Endothelial cell of umbilical vein (primary cell): ENCODE results near the gene IFIT5. TPM values are rescaled to one million over a fixed set of nuclear protein-coding genes. Genes with fewer than 3 reads are reported as not detected.

Experiments used
- BruUV-seq: library from RNA; stranded (reverse); fragments of 400-500 nt; replicated peaks from 2 replicates; lab custom pipeline; 2021; lab: Mats Ljungman, UMichigan
- CTCF ChIA-PET: fragments of 300-600, 350-600 bp; sonication (Branson Sonifier 250); formaldehyde crosslinking; loops from one replicate; lab custom pipeline; 2021; ENCODE audit warnings: antibody characterized with exemption, inconsistent platforms; lab: Charles Lee
- POLR2A ChIA-PET: fragments of 300-600, 350-600 bp; sonication (Branson Sonifier 250); formaldehyde crosslinking; loops from one replicate; lab custom pipeline; 2021; ENCODE audit warnings: antibody characterized with exemption, inconsistent platforms; lab: Charles Lee
- DNase-seq: peaks from one replicate; pipeline ENCODE4 v3.0.0-alpha.2; 2011; ENCODE audit warnings: low read depth, low spot score
- FAIRE-seq: peaks from 2 replicates; lab custom pipeline; 2011; peaks lifted over from hg19 to GRCh38; lab: Jason Lieb, UNC
- H2AFZ ChIP-seq: 2 replicates; pipeline ENCODE4 v1.6.0; 2012; ENCODE audit warnings: low read depth, low read length, control low read depth, inconsistent platforms
- H3K27ac ChIP-seq: 2 replicates; pipeline ENCODE4 v1.5.1; 2011; ENCODE audit warnings: low read depth, mild to moderate bottlenecking, control low read depth, low read length, moderate library complexity; ENCODE audit not compliant: insufficient read depth
- H3K27me3 ChIP-seq, 2 experiments: 2 replicates each; pipeline versions ENCODE4 v1.6.0 to v1.6.1; 2011; ENCODE audit warnings: low read length in 2 of 2, mixed read lengths in 1 of 2; ENCODE audit not compliant: control insufficient read depth in 2 of 2, insufficient read depth in 2 of 2
- H3K36me3 ChIP-seq, 2 experiments: 2 replicates in 1 of 2; 3 replicates in 1 of 2; pipeline ENCODE4 v1.5.1; 2011; ENCODE audit warnings: low read length in 2 of 2, mild to moderate bottlenecking in 1 of 2, moderate library complexity in 1 of 2; ENCODE audit not compliant: control insufficient read depth in 2 of 2, insufficient read depth in 2 of 2; ENCODE audit errors: extremely low read depth in 1 of 2
- H3K4me1 ChIP-seq: 3 replicates; pipeline ENCODE4 v1.5.1; 2011; ENCODE audit warnings: mild to moderate bottlenecking, low read length; ENCODE audit not compliant: control insufficient read depth, insufficient read depth; ENCODE audit errors: extremely low read depth
- H3K4me2 ChIP-seq: 2 replicates; pipeline ENCODE4 v1.6.1; 2011; ENCODE audit warnings: low read length, control low read depth, mixed read lengths; ENCODE audit not compliant: insufficient read depth
- H3K4me3 ChIP-seq, 3 experiments: fragments of 200-600 bp in 1 of 3; sonication (generic), shearing (Covaris generic) in 1 of 3; replicated peaks in 1 of 3; 2 replicates each; pipeline ENCODE4 v1.5.1; 2011 to 2016; ENCODE audit warnings: control low read depth in 3 of 3, low read length in 3 of 3, mild to moderate bottlenecking in 2 of 3, inconsistent platforms in 1 of 3, low read depth in 1 of 3, moderate library complexity in 1 of 3; ENCODE audit not compliant: insufficient read depth in 1 of 3
- H3K79me2 ChIP-seq: 2 replicates; pipeline ENCODE4 v1.6.0; 2012; ENCODE audit warnings: low read length, inconsistent platforms; ENCODE audit not compliant: control insufficient read depth, insufficient read depth
- H3K9ac ChIP-seq: replicated peaks from 2 replicates; pipeline ENCODE3; 2011; ENCODE audit warnings: low read length, control low read depth; ENCODE audit not compliant: insufficient read depth; ENCODE audit errors: extremely low read depth
- H3K9me1 ChIP-seq: replicated peaks from 3 replicates; pipeline ENCODE4 v1.6.0; 2011; ENCODE audit warnings: mild to moderate bottlenecking, low read length; ENCODE audit not compliant: control insufficient read depth, insufficient read depth; ENCODE audit errors: extremely low read depth
- H3K9me3 ChIP-seq: replicated peaks from 2 replicates; pipeline ENCODE4 v1.5.1; 2012; ENCODE audit warnings: low read length, inconsistent platforms; ENCODE audit not compliant: control insufficient read depth, insufficient read depth
- H4K20me1 ChIP-seq: replicated peaks from 2 replicates; pipeline ENCODE3; 2011; ENCODE audit warnings: mild to moderate bottlenecking, low read length; ENCODE audit not compliant: control insufficient read depth, insufficient read depth; ENCODE audit errors: extremely low read depth
- EZH2 ChIP-seq: IDR thresholded peaks from 2 replicates; pipeline ENCODE4 v1.6.1; 2012; ENCODE audit warnings: borderline replicate concordance, low read depth, mild to moderate bottlenecking, moderate library complexity, low read length, inconsistent platforms; ENCODE audit not compliant: severe bottlenecking
- FOS ChIP-seq: IDR thresholded peaks from 2 replicates; pipeline ENCODE4 v1.6.1; 2011; ENCODE audit warnings: mild to moderate bottlenecking, low read length, moderate library complexity, borderline replicate concordance; ENCODE audit not compliant: insufficient read depth
- GATA2 ChIP-seq: IDR thresholded peaks from 2 replicates; pipeline ENCODE4 v1.7.0; 2011; ENCODE audit warnings: low read depth, mild to moderate bottlenecking, moderate library complexity, mixed read lengths, low read length; ENCODE audit not compliant: insufficient read length, insufficient read depth
- JUN ChIP-seq: IDR thresholded peaks from 2 replicates; pipeline ENCODE4 v1.6.1; 2011; ENCODE audit warnings: borderline replicate concordance, low read depth; ENCODE audit not compliant: insufficient read length, insufficient read depth
- MYC ChIP-seq: IDR thresholded peaks from one replicate; pipeline ENCODE4 v1.6.1; 2011; ENCODE audit warnings: mild to moderate bottlenecking, low read depth, low read length
- POLR2A ChIP-seq: IDR thresholded peaks from 2 replicates; pipeline ENCODE4 v1.6.1; 2012; ENCODE audit warnings: low read depth, mild to moderate bottlenecking, control low read depth, low read length
- POLR2AphosphoS5 ChIP-seq: IDR thresholded peaks from 2 replicates; pipeline ENCODE4 v1.6.1; 2012; ENCODE audit warnings: low read depth, mild to moderate bottlenecking, control low read depth, low read length, moderate library complexity; ENCODE audit not compliant: insufficient read depth
- dilution Hi-C: fragments of 300-500 bp; cut with MboI; formaldehyde crosslinking; loops from one replicate; pipeline ENCODE4 v1.15.0; 2019; ENCODE audit warnings: low sequenced_read_pairs; ENCODE audit not compliant: extremely low pct_ligation_motif_present
- intact Hi-C: fragments of 100-400 bp; cut with micrococcal nuclease; formaldehyde crosslinking; loops from one replicate; pipeline ENCODE4 v1.10.0; 2022
- polyA plus RNA-seq, 4 experiments: library from polyadenylated mRNA; depleted of rRNA in 3 of 4; stranded (reverse) in 3 of 4; unstranded in 1 of 4; fragments of >200 nt; gene quantifications; 2 replicates each; pipeline versions ENCODE4 v1.2.1 to v1.2.3, GENCODE V29; 2011 to 2012; ENCODE audit warnings: missing spikeins in 1 of 4
- total RNA-seq: library from RNA; stranded (reverse); gene quantifications from 2 replicates; pipeline ENCODE4 v1.2.3, GENCODE V29; 2021
- TF ChIP-seq, protein P1 (sequence below): IDR thresholded peaks from 2 replicates; pipeline ENCODE4 v1.6.1; 2011; ENCODE audit not compliant: insufficient read depth, insufficient read length
- TF ChIP-seq, protein P2 (sequence below), 2 donors: IDR thresholded peaks; 1 replicate in 1 of 2; 2 replicates in 1 of 2; pipeline ENCODE4 v1.5.1; 2011; ENCODE audit warnings: low read length in 2 of 2, mild to moderate bottlenecking in 2 of 2, moderate library complexity in 2 of 2, control low read depth in 1 of 2, inconsistent platforms in 1 of 2, low read depth in 1 of 2; ENCODE audit not compliant: insufficient read depth in 1 of 2; ENCODE audit errors: extremely low read depth in 1 of 2

IFIT5 gene
- total and polyA plus RNA-seq, 2 donors (not counting 3 experiments of a cell fraction or from before 2014, with no cell fraction given), result 1.0 to 3.2 TPM

DNA sequence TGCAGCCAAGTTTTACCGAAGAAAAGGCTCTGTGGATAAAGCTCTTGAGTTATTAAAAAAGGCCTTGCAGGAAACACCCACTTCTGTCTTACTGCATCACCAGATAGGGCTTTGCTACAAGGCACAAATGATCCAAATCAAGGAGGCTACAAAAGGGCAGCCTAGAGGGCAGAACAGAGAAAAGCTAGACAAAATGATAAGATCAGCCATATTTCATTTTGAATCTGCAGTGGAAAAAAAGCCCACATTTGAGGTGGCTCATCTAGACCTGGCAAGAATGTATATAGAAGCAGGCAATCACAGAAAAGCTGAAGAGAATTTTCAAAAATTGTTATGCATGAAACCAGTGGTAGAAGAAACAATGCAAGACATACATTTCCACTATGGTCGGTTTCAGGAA lies 11.3 kb upstream of the IFIT5 start:
- intact Hi-C loops, result no loop called here
- POLR2A ChIA-PET, result no interaction called here
- dilution Hi-C loops, result no loop called here
- no peak for FAIRE-seq
- Histone ChIP-seq H3K79me2 (no peaks in the 10 kb centered on the region), H3K27me3 (peaks cover 0 to 2% of the 10 kb centered on the region in 2 experiments), H3K4me2 (no peak overlapping the region), H3K9me1 (no peaks in the 10 kb centered on the region), H3K36me3 (no peaks in the 10 kb centered on the region), H3K9me3 (no peaks in the 10 kb centered on the region), H3K4me1 (no peaks in the 10 kb centered on the region), H3K4me3 (no peak overlapping the region), H4K20me1 (no peaks in the 10 kb centered on the region), H3K9ac (no peak overlapping the region), H3K27ac (no peak overlapping the region), H2AFZ (no peak overlapping the region)
- TF ChIP-seq EZH2 (no peak), POLR2A (no peak), MYC (no peak), POLR2AphosphoS5 (no peak), JUN (no peak), GATA2 (no peak), FOS (no peak)
- TF ChIP-seq, protein P1, sequence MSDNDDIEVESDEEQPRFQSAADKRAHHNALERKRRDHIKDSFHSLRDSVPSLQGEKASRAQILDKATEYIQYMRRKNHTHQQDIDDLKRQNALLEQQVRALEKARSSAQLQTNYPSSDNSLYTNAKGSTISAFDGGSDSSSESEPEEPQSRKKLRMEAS, result no peak
- TF ChIP-seq, protein P2, sequence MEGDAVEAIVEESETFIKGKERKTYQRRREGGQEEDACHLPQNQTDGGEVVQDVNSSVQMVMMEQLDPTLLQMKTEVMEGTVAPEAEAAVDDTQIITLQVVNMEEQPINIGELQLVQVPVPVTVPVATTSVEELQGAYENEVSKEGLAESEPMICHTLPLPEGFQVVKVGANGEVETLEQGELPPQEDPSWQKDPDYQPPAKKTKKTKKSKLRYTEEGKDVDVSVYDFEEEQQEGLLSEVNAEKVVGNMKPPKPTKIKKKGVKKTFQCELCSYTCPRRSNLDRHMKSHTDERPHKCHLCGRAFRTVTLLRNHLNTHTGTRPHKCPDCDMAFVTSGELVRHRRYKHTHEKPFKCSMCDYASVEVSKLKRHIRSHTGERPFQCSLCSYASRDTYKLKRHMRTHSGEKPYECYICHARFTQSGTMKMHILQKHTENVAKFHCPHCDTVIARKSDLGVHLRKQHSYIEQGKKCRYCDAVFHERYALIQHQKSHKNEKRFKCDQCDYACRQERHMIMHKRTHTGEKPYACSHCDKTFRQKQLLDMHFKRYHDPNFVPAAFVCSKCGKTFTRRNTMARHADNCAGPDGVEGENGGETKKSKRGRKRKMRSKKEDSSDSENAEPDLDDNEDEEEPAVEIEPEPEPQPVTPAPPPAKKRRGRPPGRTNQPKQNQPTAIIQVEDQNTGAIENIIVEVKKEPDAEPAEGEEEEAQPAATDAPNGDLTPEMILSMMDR (IDR thresholded peaks at IDR 0.05; ENCODE audit: extremely low read depth in 1 of 2, insufficient read depth in 1 of 2, low read depth in 1 of 2, low read length in 2 of 2), result no peak
- BruUV-seq, result no TSS peak
- CTCF ChIA-PET, result interaction anchor here (1.1 kb wide), 2 partner anchors 14 to 152 kb away, joined by 3 to 4 read pairs; no protein-coding TSS in a partner anchor
- no peak for DNase-seq
